Peyer's patch (tissue), 4 donors: Measurements from ENCODE around the gene DAPL1.

Source experiments
- CTCF ChIP-seq, 6 experiments: fragments of 450-650 bp in 4 of 6; fragments of 200-600 bp in 2 of 6; sonication (generic) in 1 of 6; IDR thresholded peaks; one replicate each; pipeline ENCODE4 v1.5.1; 2017 to 2019; ENCODE audit warnings: antibody characterized with exemption in 6 of 6, mild to moderate bottlenecking in 3 of 6, moderate library complexity in 1 of 6
- POLR2A ChIP-seq, 2 donors: fragments of 450-650 bp; IDR thresholded peaks; one replicate each; pipeline ENCODE4 v1.5.1; 2017; ENCODE audit warnings: antibody characterized with exemption in 2 of 2, mild to moderate bottlenecking in 2 of 2, moderate library complexity in 2 of 2

GRCh38 chr2:158772306-158773078 lies 22.6 kb upstream of the DAPL1 start:
- TF ChIP-seq CTCF (IDR thresholded peaks at IDR 0.05) (no peak), POLR2A (IDR thresholded peaks at IDR 0.05) (no peak)
